Mucosa of descending colon (tissue), 3 donors: ENCODE results near the gene APBA2. TPM values are rescaled to one million over a fixed set of nuclear protein-coding genes. Genes with fewer than 3 reads are reported as not detected.

Experiments
- ATAC-seq: fragments of 200-7000 bp; cut with Tn5 transposase; one replicate; pipeline ENCODE4 v1.9.1; 2020; ENCODE audit warnings: mild to moderate bottlenecking, moderate library complexity
- DNase-seq, 3 donors: peaks; one replicate each; pipeline ENCODE4 v3.0.0-alpha.2; 2020
- H3K36me3 ChIP-seq: fragments of 200-600 bp; one replicate; pipeline ENCODE4 v1.8.0; 2021; ENCODE audit warnings: low read depth, mild to moderate bottlenecking
- H3K4me1 ChIP-seq: fragments of 200-600 bp; one replicate; pipeline ENCODE4 v1.8.0; 2021; ENCODE audit warnings: low read depth, mild to moderate bottlenecking
- H3K4me3 ChIP-seq: fragments of 200-600 bp; one replicate; pipeline ENCODE4 v1.8.0; 2021; ENCODE audit warnings: mild to moderate bottlenecking
- H3K9me3 ChIP-seq: fragments of 200-600 bp; one replicate; pipeline ENCODE4 v1.8.0; 2021; ENCODE audit warnings: mild to moderate bottlenecking
- intact Hi-C, 2 donors: fragments of 100-400 bp; cut with DNase I in 1 of 2; cut with micrococcal nuclease in 1 of 2; formaldehyde crosslinking; loops; one replicate each; pipeline versions ENCODE4 v1.11.0 to v1.11.1; 2022; cut with DNase I, micrococcal nuclease
- total RNA-seq, 3 donors: library from RNA; stranded (reverse); fragmentation: NEBNext Ultra II Directional in 2 of 3; extraction: Animal tissue kit (Norgen Biotek cat#: 25700) in 2 of 3; gene quantifications; one replicate each; pipeline versions ENCODE4 v1.2.1 to v1.2.4, GENCODE V29; 2021 to 2023
- TF ChIP-seq, protein P1 (sequence below): fragments of 200-600 bp; IDR thresholded peaks from one replicate; pipeline ENCODE4 v1.8.0; 2022; ENCODE audit warnings: antibody characterized with exemption, mild to moderate bottlenecking
- donor health status: DM: no; HTN: no; CAD: no; lungs with moderate emphysema.
- donor health status: DM: no; HTN: no; CAD: no.
- donor health status: DM: no; HTN: yes; CAD: no.

APBA2 gene
- total RNA-seq, 3 donors from 2014 or later: 0.69 to 2.0 (median 1.2) TPM

DNA sequence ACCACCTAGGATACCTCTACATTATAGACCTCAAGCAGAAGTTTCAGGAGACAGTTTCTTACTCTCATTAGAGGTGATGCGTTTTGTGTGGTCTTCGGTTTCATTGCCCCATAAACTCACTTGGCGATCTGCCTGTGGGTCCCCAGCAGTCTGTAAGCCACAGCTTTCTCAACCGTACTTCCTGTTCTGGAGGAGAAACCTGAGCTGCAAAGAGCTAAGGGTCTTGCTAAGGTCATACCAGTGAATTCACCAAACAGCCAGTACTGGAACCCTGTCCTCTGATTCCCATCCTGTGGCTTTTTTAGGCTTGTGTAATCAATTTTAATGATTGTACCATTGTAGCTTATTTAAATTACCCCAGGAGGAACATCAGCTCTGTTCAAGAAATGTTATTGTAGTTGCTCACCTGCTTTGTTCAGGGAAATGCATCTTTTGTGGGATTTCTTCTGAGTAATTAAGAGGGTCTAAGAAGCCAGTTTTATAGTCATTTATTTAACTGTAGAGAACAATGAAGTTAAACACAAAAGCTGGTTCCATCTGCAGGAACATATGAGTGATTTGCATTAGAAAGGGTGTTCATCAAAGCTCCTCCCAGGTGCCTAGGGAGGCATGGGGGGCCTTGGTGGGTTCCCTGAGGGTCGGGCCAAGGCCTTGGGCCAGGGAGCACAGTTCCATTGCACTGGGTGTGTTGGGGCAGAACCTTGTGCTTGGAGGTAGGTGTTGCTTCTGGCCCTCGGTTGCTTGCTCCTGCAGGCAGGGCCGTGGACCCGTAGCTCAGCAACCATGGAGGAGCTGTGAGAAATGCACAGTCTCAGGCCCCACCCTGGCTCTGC is 69.6 kb downstream of the APBA2 start:
- Histone ChIP-seq H3K4me1 (no peaks in the 10 kb centered on the region), H3K9me3 (no peaks in the 10 kb centered on the region), H3K36me3 (no peaks in the 10 kb centered on the region), H3K4me3 (no peak overlapping the region)
- DNase-seq: no peak
- intact Hi-C loops: no loop called here
- peak; percentile 35 for ATAC-seq
- TF ChIP-seq, protein P1, sequence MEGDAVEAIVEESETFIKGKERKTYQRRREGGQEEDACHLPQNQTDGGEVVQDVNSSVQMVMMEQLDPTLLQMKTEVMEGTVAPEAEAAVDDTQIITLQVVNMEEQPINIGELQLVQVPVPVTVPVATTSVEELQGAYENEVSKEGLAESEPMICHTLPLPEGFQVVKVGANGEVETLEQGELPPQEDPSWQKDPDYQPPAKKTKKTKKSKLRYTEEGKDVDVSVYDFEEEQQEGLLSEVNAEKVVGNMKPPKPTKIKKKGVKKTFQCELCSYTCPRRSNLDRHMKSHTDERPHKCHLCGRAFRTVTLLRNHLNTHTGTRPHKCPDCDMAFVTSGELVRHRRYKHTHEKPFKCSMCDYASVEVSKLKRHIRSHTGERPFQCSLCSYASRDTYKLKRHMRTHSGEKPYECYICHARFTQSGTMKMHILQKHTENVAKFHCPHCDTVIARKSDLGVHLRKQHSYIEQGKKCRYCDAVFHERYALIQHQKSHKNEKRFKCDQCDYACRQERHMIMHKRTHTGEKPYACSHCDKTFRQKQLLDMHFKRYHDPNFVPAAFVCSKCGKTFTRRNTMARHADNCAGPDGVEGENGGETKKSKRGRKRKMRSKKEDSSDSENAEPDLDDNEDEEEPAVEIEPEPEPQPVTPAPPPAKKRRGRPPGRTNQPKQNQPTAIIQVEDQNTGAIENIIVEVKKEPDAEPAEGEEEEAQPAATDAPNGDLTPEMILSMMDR: no peak

DNA sequence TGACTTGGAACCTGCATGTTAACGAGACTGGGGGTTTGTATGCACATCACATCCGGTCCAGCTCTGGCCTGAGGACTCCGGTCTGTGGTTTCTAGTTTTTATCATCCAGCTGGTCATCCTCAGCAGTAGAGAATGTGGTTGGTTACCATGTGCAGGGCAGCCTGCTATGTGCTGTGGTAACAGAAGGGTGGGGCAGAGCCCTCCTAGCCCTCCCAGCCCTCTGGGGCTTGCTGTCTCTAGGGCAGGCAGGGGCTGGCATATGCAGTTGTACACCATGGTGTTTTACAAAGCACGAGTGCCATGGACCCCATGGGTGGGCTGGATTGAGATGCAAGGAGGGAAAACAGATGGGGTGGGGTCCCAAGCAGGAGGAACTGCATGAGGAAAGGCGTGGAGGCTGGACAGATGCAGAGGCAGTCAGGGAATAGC is 70.2 kb downstream of the APBA2 start:
- intact Hi-C loops: no loop called here
- H3K4me3 ChIP-seq: no peak overlapping the region
- no peaks in the 10 kb centered on the region for H3K9me3 ChIP-seq
- TF ChIP-seq, protein P1: no peak
- ATAC-seq: peak; percentile 19
- no peaks in the 10 kb centered on the region for H3K4me1 ChIP-seq
- DNase-seq: no peak
- no peaks in the 10 kb centered on the region for H3K36me3 ChIP-seq

GRCh38 chr15:28956491-28956890 is 70.7 kb downstream of the APBA2 start:
- no peak overlapping the region for H3K4me3 ChIP-seq
- no peaks in the 10 kb centered on the region for H3K4me1 ChIP-seq
- H3K36me3 ChIP-seq: no peaks in the 10 kb centered on the region
- TF ChIP-seq, protein P1: no peak
- DNase-seq (no peak), ATAC-seq (no peak)
- no peaks in the 10 kb centered on the region for H3K9me3 ChIP-seq
- intact Hi-C loops: no loop called here

DNA sequence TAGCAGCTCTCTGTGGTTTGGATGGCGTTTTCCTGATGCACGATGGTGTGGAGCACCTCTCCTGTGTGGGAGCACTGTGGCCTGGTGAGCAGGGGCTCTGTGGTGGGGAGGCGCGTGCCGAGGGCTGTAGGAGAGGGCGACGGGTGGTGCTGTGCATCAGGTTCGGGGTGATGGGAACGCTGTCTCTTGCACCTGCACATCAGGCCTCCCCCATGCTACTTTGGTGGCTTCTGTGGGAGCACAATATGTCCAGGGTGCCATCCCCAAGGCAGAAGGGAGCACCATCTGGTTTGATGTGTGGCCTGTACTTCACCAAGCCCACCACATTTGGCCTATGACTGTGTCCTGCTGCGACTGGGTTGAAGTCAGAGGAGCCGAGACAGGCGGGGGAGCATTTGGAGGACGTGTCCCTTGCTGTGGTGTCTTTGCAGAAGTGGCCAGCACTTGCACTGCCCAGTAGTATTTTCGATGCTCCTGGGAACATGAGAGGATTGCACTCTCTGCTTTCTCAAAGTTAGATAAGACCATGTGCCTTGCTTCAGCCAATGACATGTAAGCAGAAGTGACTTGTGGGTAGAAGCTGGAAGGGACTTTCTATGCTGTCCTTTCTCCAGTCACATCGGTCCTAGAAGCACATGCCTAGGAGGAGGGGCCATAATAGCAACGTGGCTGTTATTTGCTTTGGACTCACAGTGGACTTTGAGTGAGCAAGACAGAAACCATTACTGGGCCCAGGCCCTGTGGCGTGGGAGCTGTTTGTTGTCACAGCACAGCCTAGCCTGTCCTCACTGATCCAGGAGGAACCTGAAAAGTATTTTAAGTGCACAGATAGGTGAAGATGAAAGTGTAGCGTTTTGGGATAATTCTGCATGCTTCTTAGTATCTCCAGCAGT is 72.1 kb downstream of the APBA2 start:
- Histone ChIP-seq H3K36me3 (no peaks in the 10 kb centered on the region), H3K4me3 (no peak overlapping the region), H3K9me3 (no peaks in the 10 kb centered on the region), H3K4me1 (no peaks in the 10 kb centered on the region)
- TF ChIP-seq, protein P1: no peak
- intact Hi-C loops: no loop called here
- DNase-seq (no peak), ATAC-seq (no peak)

DNA sequence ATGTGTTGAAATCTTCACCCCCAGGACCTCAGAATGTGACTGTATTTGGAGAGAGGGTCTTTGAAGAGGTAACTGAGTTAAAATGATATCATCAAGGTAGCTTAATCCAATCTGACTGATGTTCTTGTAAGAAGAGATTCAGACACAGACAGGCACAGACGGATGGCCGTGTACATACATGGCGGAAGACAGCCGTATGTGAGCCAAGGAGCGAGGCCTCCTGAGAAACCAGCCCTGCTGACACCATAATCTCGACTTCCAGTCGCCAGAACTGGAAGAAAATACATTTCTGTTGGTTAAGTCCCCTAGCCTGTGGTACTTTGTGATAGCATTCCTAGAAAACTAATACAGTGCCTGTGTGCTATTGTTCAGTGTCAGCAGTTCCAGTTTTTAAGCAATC is 73.6 kb downstream of the APBA2 start:
- Histone ChIP-seq H3K36me3 (no peaks in the 10 kb centered on the region), H3K4me1 (no peaks in the 10 kb centered on the region), H3K9me3 (no peaks in the 10 kb centered on the region), H3K4me3 (no peak overlapping the region)
- TF ChIP-seq, protein P1: no peak
- DNase-seq (no peak), ATAC-seq (no peak)
- intact Hi-C loops: no loop called here
